Measurements from ENCODE around the gene USF3. TPM values are rescaled to one million over a fixed set of nuclear protein-coding genes. Genes with fewer than 3 reads are reported as not detected.

USF3 gene
- total RNA-seq, 1 donor from 2014 or later: 15.3 TPM

- no peak for DNase-seq (ENCODE audit: low spot score)
- no peaks in the 10 kb centered on the region for H3K9me3 ChIP-seq (ENCODE audit: low read depth)
- H3K36me3 ChIP-seq: no peaks in the 10 kb centered on the region
- Mint-ChIP-seq H3K9me3 (no peaks in the 10 kb centered on the region), H3K27me3 (ENCODE audit: insufficient read depth, low read depth) (no peaks in the 10 kb centered on the region), H3K36me3 (peaks cover 22% of the 10 kb centered on the region), H3K4me1 (no peaks in the 10 kb centered on the region), H3K27ac (no peak overlapping the region), H3K4me3 (no peak overlapping the region)
- TF ChIP-seq EZH2phosphoT487 (IDR thresholded peaks at IDR 0.05) (no peak), EZH2 (IDR thresholded peaks at IDR 0.05) (no peak)
- TF ChIP-seq, protein P1, sequence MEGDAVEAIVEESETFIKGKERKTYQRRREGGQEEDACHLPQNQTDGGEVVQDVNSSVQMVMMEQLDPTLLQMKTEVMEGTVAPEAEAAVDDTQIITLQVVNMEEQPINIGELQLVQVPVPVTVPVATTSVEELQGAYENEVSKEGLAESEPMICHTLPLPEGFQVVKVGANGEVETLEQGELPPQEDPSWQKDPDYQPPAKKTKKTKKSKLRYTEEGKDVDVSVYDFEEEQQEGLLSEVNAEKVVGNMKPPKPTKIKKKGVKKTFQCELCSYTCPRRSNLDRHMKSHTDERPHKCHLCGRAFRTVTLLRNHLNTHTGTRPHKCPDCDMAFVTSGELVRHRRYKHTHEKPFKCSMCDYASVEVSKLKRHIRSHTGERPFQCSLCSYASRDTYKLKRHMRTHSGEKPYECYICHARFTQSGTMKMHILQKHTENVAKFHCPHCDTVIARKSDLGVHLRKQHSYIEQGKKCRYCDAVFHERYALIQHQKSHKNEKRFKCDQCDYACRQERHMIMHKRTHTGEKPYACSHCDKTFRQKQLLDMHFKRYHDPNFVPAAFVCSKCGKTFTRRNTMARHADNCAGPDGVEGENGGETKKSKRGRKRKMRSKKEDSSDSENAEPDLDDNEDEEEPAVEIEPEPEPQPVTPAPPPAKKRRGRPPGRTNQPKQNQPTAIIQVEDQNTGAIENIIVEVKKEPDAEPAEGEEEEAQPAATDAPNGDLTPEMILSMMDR (IDR thresholded peaks at IDR 0.05): no peak
- no peaks in the 10 kb centered on the region for H3K4me1 ChIP-seq
- no peaks in the 10 kb centered on the region for H3F3A ChIP-seq (ENCODE audit: low read depth)
- H3K27ac ChIP-seq: no peak overlapping the region
- no peak overlapping the region for H2AFZ ChIP-seq (replicated peaks)
- no peaks in the 10 kb centered on the region for H4K20me1 ChIP-seq (ENCODE audit: low read depth)
- no peaks in the 10 kb centered on the region for H3K79me2 ChIP-seq (ENCODE audit: low read depth)
- H3K27me3 ChIP-seq: no peaks in the 10 kb centered on the region
- no peak overlapping the region for H3K4me3 ChIP-seq
- no peak overlapping the region for H3K9ac ChIP-seq
- H3K4me2 ChIP-seq: no peak overlapping the region
Measured at GRCh38 chr3:113673593-113673992, 22.8 kb downstream of the USF3 start.

DNA sequence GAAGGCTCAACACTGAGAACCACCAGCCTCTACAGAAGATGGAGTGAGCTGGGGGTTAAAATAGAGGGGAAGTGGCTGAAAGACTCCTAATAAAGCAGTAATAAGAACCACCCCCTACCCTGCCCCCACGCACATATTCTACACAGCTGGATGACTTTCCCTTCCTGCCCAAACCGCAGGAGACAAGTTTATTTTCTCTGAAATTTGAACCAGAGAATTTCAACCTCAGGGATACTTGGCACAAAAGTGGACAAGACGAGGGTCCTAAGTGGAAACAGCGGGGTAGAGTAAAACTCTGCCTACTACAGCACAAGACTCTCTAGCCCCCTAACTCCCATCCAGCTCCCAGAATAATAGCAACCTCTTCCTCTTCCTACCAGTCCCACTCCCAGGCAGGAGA, 28.4 kb downstream of the USF3 start:
- Mint-ChIP-seq H3K4me3 (no peak overlapping the region), H3K9me3 (no peaks in the 10 kb centered on the region), H3K4me1 (peaks cover 10% of the 10 kb centered on the region), H3K27me3 (ENCODE audit: insufficient read depth, low read depth) (peaks cover 2% of the 10 kb centered on the region), H3K36me3 (peaks cover 9% of the 10 kb centered on the region), H3K27ac (no peak overlapping the region)
- Histone ChIP-seq H3K4me1 (no peaks in the 10 kb centered on the region), H2AFZ (replicated peaks) (no peak overlapping the region), H3K9me3 (ENCODE audit: low read depth) (no peaks in the 10 kb centered on the region), H3F3A (ENCODE audit: low read depth) (no peaks in the 10 kb centered on the region), H3K4me2 (no peak overlapping the region), H4K20me1 (ENCODE audit: low read depth) (no peaks in the 10 kb centered on the region), H3K79me2 (ENCODE audit: low read depth) (no peaks in the 10 kb centered on the region), H3K27ac (no peak overlapping the region), H3K4me3 (no peak overlapping the region), H3K27me3 (no peaks in the 10 kb centered on the region), H3K36me3 (no peaks in the 10 kb centered on the region), H3K9ac (no peak overlapping the region)
- TF ChIP-seq EZH2phosphoT487 (IDR thresholded peaks at IDR 0.05): no peak
- TF ChIP-seq, protein P1 (IDR thresholded peaks at IDR 0.05): no peak
- TF ChIP-seq EZH2 (IDR thresholded peaks at IDR 0.05): no peak
- no peak for DNase-seq (ENCODE audit: low spot score)

DNA sequence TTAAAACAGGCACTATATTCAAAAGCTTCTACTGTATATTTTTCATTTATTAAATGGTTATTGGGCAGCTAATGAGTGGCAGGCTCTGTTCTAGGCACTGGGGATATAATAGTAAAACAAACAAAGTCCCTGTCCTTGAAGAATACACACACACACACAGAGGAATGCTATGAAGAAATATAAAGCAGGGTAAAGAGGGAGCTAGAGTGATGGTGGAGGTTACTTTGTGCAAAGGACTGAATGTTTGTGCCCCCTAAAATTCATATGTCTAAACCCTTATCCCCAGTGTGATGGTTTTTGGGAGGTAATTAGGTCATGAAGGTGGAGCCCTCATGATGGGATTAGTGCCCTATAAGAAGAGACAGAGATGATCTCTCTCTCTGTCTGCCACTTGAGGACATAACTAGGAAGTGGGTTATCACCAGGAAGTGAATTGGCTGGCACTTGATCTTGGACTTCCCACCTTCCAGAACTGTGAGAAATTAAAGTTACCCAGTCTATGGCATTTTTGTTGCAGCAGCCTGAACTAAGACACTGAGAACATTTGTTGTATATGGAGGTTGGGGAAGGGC, 31.8 kb downstream of the USF3 start:
- Histone ChIP-seq H3K36me3 (no peaks in the 10 kb centered on the region), H3K4me2 (no peak overlapping the region), H3K9me3 (ENCODE audit: low read depth) (no peaks in the 10 kb centered on the region), H2AFZ (replicated peaks) (no peak overlapping the region), H3K27me3 (no peaks in the 10 kb centered on the region), H3F3A (ENCODE audit: low read depth) (no peaks in the 10 kb centered on the region), H3K4me1 (no peaks in the 10 kb centered on the region), H3K27ac (no peak overlapping the region), H3K9ac (no peak overlapping the region), H3K4me3 (no peak overlapping the region), H3K79me2 (ENCODE audit: low read depth) (no peaks in the 10 kb centered on the region), H4K20me1 (ENCODE audit: low read depth) (no peaks in the 10 kb centered on the region)
- H3K4me3 Mint-ChIP-seq: no peak overlapping the region
- H3K36me3 Mint-ChIP-seq: peaks cover 18% of the 10 kb centered on the region
- peaks cover 2% of the 10 kb centered on the region for H3K27me3 Mint-ChIP-seq (ENCODE audit: insufficient read depth, low read depth)
- no peaks in the 10 kb centered on the region for H3K9me3 Mint-ChIP-seq
- H3K4me1 Mint-ChIP-seq: peaks cover 10% of the 10 kb centered on the region
- no peak overlapping the region for H3K27ac Mint-ChIP-seq
- DNase-seq (ENCODE audit: low spot score): no peak
- TF ChIP-seq EZH2phosphoT487 (IDR thresholded peaks at IDR 0.05): no peak
- TF ChIP-seq EZH2 (IDR thresholded peaks at IDR 0.05): no peak

DNA sequence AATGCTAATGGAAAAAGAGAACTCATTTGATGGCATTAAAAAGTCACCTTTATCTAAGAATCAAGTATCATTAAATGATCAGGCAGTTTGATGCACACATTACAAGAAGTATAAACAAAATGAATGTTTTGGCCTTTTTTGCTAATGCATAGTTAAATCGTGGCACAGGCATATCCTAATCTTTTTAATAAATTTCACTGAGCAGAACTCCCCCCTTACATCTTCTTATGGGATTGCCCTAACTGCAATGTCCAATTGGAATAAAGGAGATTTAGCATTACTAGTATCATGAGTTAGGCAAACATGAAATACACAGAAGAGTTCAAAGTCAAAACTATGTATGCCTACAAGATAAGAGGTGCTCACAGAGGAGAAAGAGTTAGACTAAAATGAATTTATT, 32.7 kb downstream of the USF3 start:
- no peak overlapping the region for H2AFZ ChIP-seq (replicated peaks)
- no peaks in the 10 kb centered on the region for H3K9me3 ChIP-seq (ENCODE audit: low read depth)
- TF ChIP-seq EZH2phosphoT487 (IDR thresholded peaks at IDR 0.05) (no peak), EZH2 (IDR thresholded peaks at IDR 0.05) (no peak)
- TF ChIP-seq, protein P1 (IDR thresholded peaks at IDR 0.05): no peak
- H3K27ac Mint-ChIP-seq: no peak overlapping the region
- no peaks in the 10 kb centered on the region for H3K27me3 ChIP-seq
- no peak overlapping the region for H3K4me3 ChIP-seq
- H3K27me3 Mint-ChIP-seq (ENCODE audit: insufficient read depth, low read depth): peaks cover 2% of the 10 kb centered on the region
- H3K36me3 ChIP-seq: no peaks in the 10 kb centered on the region
- H3K4me1 Mint-ChIP-seq: peaks cover 10% of the 10 kb centered on the region
- no peaks in the 10 kb centered on the region for H3K4me1 ChIP-seq
- no peak overlapping the region for H3K4me2 ChIP-seq
- no peak overlapping the region for H3K27ac ChIP-seq
- no peaks in the 10 kb centered on the region for H4K20me1 ChIP-seq (ENCODE audit: low read depth)
- no peaks in the 10 kb centered on the region for H3K79me2 ChIP-seq (ENCODE audit: low read depth)
- no peak overlapping the region for H3K9ac ChIP-seq
- no peaks in the 10 kb centered on the region for H3F3A ChIP-seq (ENCODE audit: low read depth)
- no peak overlapping the region for H3K4me3 Mint-ChIP-seq
- no peak for DNase-seq (ENCODE audit: low spot score)
- peaks cover 19% of the 10 kb centered on the region for H3K36me3 Mint-ChIP-seq
- no peaks in the 10 kb centered on the region for H3K9me3 Mint-ChIP-seq
